Measurements from ENCODE around the gene TMEM41B. TPM values are rescaled to one million over a fixed set of nuclear protein-coding genes. Genes with fewer than 3 reads are reported as not detected.
"Not testable (repeated sequence)": the region's sequence is repeated elsewhere in the genome, so short reads cannot be mapped to it uniquely, and the experiment has no call there.

Gene TMEM41B
- total RNA-seq, 1 donor from 2014 or later, result 51.8 TPM

- TF ChIP-seq, protein P1, sequence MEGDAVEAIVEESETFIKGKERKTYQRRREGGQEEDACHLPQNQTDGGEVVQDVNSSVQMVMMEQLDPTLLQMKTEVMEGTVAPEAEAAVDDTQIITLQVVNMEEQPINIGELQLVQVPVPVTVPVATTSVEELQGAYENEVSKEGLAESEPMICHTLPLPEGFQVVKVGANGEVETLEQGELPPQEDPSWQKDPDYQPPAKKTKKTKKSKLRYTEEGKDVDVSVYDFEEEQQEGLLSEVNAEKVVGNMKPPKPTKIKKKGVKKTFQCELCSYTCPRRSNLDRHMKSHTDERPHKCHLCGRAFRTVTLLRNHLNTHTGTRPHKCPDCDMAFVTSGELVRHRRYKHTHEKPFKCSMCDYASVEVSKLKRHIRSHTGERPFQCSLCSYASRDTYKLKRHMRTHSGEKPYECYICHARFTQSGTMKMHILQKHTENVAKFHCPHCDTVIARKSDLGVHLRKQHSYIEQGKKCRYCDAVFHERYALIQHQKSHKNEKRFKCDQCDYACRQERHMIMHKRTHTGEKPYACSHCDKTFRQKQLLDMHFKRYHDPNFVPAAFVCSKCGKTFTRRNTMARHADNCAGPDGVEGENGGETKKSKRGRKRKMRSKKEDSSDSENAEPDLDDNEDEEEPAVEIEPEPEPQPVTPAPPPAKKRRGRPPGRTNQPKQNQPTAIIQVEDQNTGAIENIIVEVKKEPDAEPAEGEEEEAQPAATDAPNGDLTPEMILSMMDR (IDR thresholded peaks at IDR 0.05; ENCODE audit: unreplicated experiment), result no peak
- Mint-ChIP-seq H3K4me3 (ENCODE audit: low read depth) (peak within 1 kb of the TSS; percentile 94), H3K36me3 (ENCODE audit: insufficient read depth) (peaks cover 2% of the 10 kb centered on the region), H3K4me1 (ENCODE audit: low read depth) (peaks cover 33% of the 10 kb centered on the region), H3K27ac (peak within 1 kb of the TSS; percentile 98), H3K27me3 (no peaks in the 10 kb centered on the region), H3K9me3 (ENCODE audit: low read depth) (no peaks in the 10 kb centered on the region)
- DNase-seq (ENCODE audit: low spot score, unreplicated experiment), result peak; percentile 81
These were observed 48.9 kb downstream of the TMEM41B start, which contains the start of gene DENND5A for GRCh38 chr11:9265211-9266131. DENND5A (minus strand) TSS chr11:9265350; CDS start chr11:9265069, 281 bp downstream.

DNA sequence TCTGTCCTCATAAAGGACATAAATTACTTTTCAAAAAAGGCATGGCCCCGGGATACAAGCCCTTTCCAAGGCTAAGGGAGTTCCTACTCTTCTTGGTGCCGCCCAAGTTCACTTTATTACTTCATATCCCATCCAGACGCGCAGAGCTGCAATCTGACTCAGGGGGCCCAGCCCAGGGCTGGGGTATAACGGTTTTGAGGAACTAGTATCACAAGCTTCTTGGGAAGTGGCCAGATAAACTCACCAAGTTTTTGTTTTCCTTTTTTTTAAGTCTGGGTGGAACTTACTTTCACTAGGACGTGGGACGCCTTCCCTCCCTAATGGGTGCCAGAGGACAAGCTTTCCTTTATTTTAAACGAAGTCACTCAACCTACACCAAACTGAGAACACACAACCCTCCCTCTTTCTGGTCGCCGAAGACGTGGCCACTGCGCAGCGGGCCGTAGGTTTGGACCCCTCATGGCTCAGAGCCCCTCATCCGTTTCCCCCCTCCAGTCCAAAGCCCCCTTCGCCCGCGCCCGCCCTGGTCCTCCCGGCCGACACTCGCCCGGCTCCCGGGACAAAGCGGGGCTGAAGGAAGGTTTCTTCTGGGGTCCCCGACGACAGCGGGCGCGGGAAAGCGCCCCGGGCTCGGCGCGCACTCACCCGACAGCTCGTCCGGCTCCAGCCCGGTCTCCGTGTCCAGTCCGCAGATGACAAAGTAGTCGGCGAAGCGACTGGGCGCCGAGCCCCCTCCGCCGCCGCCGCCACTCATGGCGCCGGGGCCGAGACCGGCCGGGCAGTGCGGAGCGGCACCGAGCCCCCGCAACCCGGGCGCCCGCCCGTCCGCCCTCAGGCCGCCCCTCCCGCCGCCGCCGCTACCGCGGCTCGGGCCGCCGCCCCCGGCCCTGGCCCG lies 49.8 kb downstream of the TMEM41B start:
- peaks cover 36% of the 10 kb centered on the region for H3K4me1 Mint-ChIP-seq (ENCODE audit: low read depth)
- no peaks in the 10 kb centered on the region for H3K27me3 Mint-ChIP-seq
- no peaks in the 10 kb centered on the region for H3K9me3 Mint-ChIP-seq (ENCODE audit: low read depth)
- TF ChIP-seq, protein P1 (IDR thresholded peaks at IDR 0.05; ENCODE audit: unreplicated experiment), result no peak
- peaks cover 2% of the 10 kb centered on the region for H3K36me3 Mint-ChIP-seq (ENCODE audit: insufficient read depth)
- H3K27ac Mint-ChIP-seq, result peak overlapping the region; percentile 96
- DNase-seq (ENCODE audit: low spot score, unreplicated experiment), result peak; percentile 19
- peak overlapping the region; percentile 94 for H3K4me3 Mint-ChIP-seq (ENCODE audit: low read depth)

- H3K27ac Mint-ChIP-seq, result peak overlapping the region; percentile 96
- peaks cover 2% of the 10 kb centered on the region for H3K36me3 Mint-ChIP-seq (ENCODE audit: insufficient read depth)
- H3K4me3 Mint-ChIP-seq (ENCODE audit: low read depth), result peak overlapping the region; percentile 94
- DNase-seq (ENCODE audit: low spot score, unreplicated experiment), result no peak
- TF ChIP-seq, protein P1 (IDR thresholded peaks at IDR 0.05; ENCODE audit: unreplicated experiment), result no peak
- no peaks in the 10 kb centered on the region for H3K27me3 Mint-ChIP-seq
- peaks cover 36% of the 10 kb centered on the region for H3K4me1 Mint-ChIP-seq (ENCODE audit: low read depth)
- H3K9me3 Mint-ChIP-seq (ENCODE audit: low read depth), result no peaks in the 10 kb centered on the region
These were observed 50.5 kb downstream of the TMEM41B start for GRCh38 chr11:9263840-9264315.

GRCh38 chr11:9260838-9261146 lies 53.6 kb downstream of the TMEM41B start:
- H3K4me3 Mint-ChIP-seq (ENCODE audit: low read depth); H3K27ac Mint-ChIP-seq; H3K27me3 Mint-ChIP-seq; H3K9me3 Mint-ChIP-seq (ENCODE audit: low read depth); DNase-seq (ENCODE audit: low spot score, unreplicated experiment); H3K36me3 Mint-ChIP-seq (ENCODE audit: insufficient read depth): not testable (repeated sequence)
- peaks cover 31% of the 10 kb centered on the region for H3K4me1 Mint-ChIP-seq (ENCODE audit: low read depth)

DNA sequence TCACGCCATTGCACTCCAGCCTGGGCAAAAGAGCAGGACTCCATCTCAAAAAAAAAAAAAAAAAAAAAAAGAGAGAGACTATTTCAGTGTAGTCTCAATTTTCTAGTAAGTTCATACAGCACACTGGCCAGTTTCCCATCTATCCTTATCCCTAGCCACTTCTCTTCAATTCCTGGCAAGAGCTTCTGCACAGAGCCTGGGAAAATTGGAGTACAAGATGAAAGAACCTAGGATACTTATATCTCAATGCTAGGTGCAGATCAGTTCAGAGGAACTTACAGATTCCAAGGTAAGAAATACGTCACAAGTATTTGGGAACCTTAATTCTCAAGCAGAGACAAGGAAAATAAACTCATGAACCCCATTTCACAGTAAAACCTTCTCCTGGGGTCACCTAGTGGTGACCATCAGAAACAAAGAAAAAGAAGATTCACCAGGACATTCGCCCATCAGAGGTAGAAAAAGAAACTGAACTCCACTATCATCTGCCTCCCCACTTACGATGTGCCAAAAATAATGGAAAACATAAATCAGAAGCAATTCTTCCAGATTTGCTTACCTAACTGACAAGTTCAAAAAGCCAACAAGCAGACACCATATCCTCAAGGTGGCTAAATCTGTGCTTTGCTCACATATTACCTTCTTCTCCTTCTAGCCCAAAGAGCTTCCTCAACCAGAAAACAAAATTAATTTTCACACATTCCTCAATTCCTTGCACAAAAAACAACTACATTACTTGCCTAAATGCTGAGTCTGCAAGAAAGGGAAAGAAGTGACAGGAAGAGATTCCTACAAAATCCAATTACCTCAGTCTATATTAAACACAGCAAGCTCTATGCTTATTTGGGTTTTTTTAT lies 54.2 kb downstream of the TMEM41B start:
- Mint-ChIP-seq H3K4me3 (ENCODE audit: low read depth) (no peak overlapping the region), H3K9me3 (ENCODE audit: low read depth) (peaks cover 3% of the 10 kb centered on the region), H3K4me1 (ENCODE audit: low read depth) (peaks cover 30% of the 10 kb centered on the region), H3K27ac (no peak overlapping the region), H3K27me3 (no peaks in the 10 kb centered on the region), H3K36me3 (ENCODE audit: insufficient read depth) (peaks cover 8% of the 10 kb centered on the region)
- no peak for DNase-seq (ENCODE audit: low spot score, unreplicated experiment)
- TF ChIP-seq, protein P1 (IDR thresholded peaks at IDR 0.05; ENCODE audit: unreplicated experiment), result no peak

GRCh38 chr11:9258279-9258678 lies 56.1 kb downstream of the TMEM41B start:
- not testable (repeated sequence) for H3K27me3 Mint-ChIP-seq; DNase-seq (ENCODE audit: low spot score, unreplicated experiment); H3K4me3 Mint-ChIP-seq (ENCODE audit: low read depth); H3K9me3 Mint-ChIP-seq (ENCODE audit: low read depth); H3K27ac Mint-ChIP-seq
- Mint-ChIP-seq H3K4me1 (ENCODE audit: low read depth) (peaks cover 21% of the 10 kb centered on the region), H3K36me3 (ENCODE audit: insufficient read depth) (peaks cover 10% of the 10 kb centered on the region)

Measured in progenitor cell of endocrine pancreas (in vitro differentiated cells).